Erythroblast (primary cell): ENCODE results near the gene ANO10.

Experiments used
- GATA1 ChIP-seq: IDR thresholded peaks from 2 replicates; pipeline ENCODE4 v1.6.1; 2011; ENCODE audit warnings: low read depth, mild to moderate bottlenecking, control low read depth, low read length, moderate library complexity
- POLR2A ChIP-seq: IDR thresholded peaks from 2 replicates; pipeline ENCODE4 v1.6.1; 2011; ENCODE audit warnings: mild to moderate bottlenecking, low read length

DNA sequence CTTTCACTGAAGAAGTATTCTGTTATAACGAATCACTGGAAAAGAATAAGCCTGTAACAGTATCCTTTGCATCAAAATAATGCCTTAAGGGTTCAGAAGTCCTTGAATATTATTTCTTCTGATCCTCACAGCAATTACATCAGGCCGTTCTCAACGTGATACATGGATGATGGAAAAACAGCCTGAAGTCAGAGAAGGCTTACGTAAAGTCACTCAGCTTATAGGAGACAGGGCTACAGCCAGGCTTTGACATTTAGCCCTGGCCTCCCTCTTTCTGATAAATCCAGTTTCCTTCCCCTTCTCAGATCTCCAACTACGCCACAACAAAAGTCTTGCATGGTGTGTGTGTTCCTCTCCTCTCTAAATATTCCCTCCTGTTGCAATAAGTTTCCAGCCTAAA is 131.9 kb downstream of the ANO10 start:
- no peak for TF ChIP-seq POLR2A
- no peak for TF ChIP-seq GATA1
